Measurements from ENCODE around the gene GHDC. TPM values are rescaled to one million over a fixed set of nuclear protein-coding genes. Genes with fewer than 3 reads are reported as not detected.
"Not testable (repeated sequence)": the region's sequence is repeated elsewhere in the genome, so short reads cannot be mapped to it uniquely, and the experiment has no call there.

GHDC gene
- total RNA-seq, 4 donors from 2014 or later, result 28.8 to 41.3 (median 35.5) TPM

DNA sequence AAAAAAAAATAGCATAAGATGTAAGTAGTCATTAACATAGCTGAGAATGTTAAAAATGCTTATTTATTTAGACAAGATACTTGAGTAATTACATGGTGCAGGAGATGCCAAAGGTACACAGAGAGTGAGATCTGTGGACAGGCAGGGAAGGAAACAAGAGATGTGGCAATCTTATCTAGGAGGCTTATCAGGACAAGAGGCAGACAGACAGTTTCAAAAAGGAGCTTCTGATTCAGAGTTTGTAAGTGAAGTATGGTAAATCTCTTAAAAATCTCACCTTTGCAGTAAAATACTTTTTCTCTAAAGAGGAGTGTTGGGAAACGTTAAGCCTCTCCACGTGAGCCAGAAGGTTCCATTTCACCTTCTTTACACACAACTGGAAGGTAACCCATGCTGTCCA, 19.9 kb upstream of the GHDC start:
- ATAC-seq (ENCODE audit: low FRiP score) (no peak), DNase-seq (ENCODE audit: low spot score) (no peak)
- TF ChIP-seq, protein P1, sequence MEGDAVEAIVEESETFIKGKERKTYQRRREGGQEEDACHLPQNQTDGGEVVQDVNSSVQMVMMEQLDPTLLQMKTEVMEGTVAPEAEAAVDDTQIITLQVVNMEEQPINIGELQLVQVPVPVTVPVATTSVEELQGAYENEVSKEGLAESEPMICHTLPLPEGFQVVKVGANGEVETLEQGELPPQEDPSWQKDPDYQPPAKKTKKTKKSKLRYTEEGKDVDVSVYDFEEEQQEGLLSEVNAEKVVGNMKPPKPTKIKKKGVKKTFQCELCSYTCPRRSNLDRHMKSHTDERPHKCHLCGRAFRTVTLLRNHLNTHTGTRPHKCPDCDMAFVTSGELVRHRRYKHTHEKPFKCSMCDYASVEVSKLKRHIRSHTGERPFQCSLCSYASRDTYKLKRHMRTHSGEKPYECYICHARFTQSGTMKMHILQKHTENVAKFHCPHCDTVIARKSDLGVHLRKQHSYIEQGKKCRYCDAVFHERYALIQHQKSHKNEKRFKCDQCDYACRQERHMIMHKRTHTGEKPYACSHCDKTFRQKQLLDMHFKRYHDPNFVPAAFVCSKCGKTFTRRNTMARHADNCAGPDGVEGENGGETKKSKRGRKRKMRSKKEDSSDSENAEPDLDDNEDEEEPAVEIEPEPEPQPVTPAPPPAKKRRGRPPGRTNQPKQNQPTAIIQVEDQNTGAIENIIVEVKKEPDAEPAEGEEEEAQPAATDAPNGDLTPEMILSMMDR (IDR thresholded peaks at IDR 0.05), result no peak

DNA sequence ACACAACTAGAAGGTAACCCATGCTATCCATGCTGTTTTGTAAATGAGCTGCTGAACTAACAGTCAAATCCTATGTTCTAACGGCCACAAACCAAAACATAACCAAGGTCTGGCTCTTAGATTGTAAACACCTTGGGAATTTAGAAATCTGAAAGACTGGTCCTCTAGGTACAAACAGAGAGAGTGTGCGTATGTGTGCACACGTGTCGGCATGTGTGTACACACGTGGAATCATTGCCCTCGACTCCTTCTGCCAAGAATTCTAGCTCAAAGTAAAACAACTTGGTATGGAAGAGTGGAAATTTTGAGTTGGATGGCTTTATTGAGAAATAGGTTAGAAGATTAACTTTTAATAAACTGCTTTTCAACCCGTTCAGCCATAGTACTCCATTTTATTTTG, 18.1 kb upstream of the GHDC start:
- TF ChIP-seq, protein P1 (IDR thresholded peaks at IDR 0.05), result no peak
- ATAC-seq (ENCODE audit: low FRiP score) (no peak), DNase-seq (ENCODE audit: low spot score) (no peak)

DNA sequence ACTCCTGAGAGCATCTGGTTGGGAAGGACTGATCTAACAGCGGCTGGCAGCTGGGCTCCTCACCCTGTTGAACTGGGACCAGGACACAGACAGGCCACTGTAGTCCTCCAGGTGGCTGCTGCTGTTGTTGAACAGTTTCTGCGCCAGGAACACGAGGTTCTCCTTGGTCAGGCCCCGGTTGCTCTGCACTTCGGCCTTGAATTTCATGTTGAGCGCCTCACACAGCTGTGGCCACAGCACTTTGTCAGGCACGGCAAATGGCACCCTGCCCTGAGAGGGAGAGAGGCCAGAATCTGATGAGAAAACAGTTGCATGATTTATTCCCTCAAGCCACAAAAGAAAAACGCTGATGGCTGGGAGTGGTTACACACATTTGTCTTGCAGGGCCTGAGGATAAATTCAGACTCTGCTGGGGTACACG, 17.6 kb upstream of the GHDC start:
- not testable (repeated sequence) for ATAC-seq (ENCODE audit: low FRiP score)

DNA sequence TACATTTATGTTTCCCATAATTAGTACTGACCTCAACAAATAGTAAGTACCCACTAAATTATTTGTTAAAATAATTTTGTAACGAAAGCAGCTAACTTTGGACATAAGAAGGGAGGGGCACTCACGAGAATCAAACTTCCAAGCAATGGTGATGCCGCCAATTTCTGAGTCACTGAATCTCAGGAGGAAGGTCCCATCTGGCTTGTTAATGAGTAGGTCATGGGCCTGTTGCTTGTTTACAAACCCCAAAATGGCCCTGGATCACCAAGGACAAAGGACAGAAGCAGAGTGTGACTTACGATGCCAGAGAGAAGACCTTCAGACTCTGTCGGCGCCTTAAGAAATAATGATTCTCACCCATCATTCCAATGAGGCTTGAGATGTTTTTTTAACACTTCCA, 15.8 kb upstream of the GHDC start:
- DNase-seq (ENCODE audit: low spot score) (no peak), ATAC-seq (ENCODE audit: low FRiP score) (no peak)
- TF ChIP-seq, protein P1 (IDR thresholded peaks at IDR 0.05), result no peak

More for the DNA sequence above, 17.6 kb upstream of the GHDC start:
- DNase-seq (ENCODE audit: low spot score), result not testable (repeated sequence)

DNA sequence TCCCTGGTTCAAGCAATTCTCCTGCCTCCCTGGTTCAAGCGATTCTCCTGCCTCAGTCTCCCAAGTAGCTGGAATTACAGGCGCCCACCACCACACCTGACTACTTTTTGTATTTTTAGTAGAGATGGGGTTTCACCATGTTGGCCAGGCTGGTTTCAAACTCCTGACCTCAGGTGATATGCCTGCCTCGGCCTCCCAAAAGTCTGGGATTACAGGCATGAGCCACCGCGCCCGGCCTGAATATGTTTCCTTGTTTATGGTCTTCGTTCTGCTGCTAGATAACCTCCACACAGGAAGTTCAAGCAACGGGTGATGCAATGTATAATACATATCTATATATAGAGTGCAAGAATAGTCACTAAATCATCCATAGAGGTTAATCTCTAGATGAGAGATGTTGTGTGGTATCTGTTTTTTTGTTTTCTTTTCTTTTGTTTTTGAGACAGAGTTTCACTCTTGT, 11.9 kb upstream of the GHDC start:
- not testable (repeated sequence) for ATAC-seq (ENCODE audit: low FRiP score); DNase-seq (ENCODE audit: low spot score)

DNA sequence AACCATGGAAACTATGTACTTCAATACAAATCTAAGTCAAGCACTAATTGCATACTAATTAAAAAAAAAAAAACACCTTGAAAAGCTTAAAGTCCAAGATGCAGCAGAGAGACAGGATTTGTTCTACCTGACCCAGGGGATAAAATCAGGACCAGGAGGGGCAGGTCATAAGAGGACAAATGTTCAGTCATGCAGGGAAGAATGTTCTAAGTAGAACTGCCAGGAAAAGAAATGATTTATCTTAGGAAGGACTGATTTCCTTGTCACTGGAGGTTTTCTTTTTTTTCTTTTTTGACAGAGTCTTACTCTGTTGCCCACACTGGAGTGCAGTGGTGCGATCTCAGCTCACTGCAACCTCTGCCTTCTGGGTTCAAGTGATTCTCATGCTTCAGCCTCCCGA, 9.1 kb upstream of the GHDC start:
- TF ChIP-seq, protein P1 (IDR thresholded peaks at IDR 0.05), result no peak
- DNase-seq (ENCODE audit: low spot score) (no peak), ATAC-seq (ENCODE audit: low FRiP score) (no peak)

DNA sequence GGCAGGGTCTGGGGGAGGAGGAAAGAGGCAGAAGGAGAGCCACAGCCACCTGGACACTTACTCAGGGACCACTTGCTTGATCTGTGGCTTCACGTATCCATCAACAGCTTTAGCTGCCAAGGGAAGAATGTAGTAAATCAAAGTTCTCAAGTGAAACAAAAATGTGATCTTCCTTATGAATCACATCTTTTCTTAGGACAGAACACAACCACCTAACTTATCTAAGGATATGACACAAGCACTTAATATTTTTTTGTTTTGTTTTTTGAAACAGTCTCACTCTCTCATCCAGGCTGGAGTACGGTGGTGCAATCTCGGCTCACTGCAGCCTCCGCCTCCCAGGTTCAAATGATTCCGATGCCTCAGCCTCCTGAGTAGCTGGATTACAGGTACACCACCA, 8.4 kb upstream of the GHDC start:
- DNase-seq (ENCODE audit: low spot score), result no peak
- TF ChIP-seq, protein P1 (IDR thresholded peaks at IDR 0.05), result no peak
- no peak for ATAC-seq (ENCODE audit: low FRiP score)

DNA sequence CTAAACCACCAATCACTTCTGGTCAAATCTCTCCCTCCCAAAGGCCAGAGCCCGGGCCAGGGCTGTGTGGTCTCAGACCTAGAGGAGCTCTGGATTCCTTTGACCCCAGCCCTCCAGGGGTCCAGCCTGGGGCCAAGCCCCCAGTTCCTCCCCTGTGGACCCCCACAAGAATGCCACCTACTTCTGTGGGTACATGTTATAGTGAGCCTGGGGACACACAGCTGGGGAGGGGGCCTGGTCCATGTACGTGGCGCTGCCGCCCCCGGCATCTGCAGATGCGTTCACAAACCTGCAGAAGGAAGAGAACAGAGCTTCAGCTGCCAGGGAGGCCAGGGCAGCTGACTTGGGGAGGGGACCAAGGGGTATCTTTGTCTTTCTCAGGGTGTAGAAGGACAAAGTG, 7.9 kb upstream of the GHDC start:
- DNase-seq (ENCODE audit: low spot score) (no peak), ATAC-seq (ENCODE audit: low FRiP score) (no peak)
- TF ChIP-seq, protein P1 (IDR thresholded peaks at IDR 0.05), result no peak

Measured in omental fat pad (tissue), 4 donors.